ENCODE measurements around the gene RIOK3. TPM values are rescaled to one million over a fixed set of nuclear protein-coding genes. Genes with fewer than 3 reads are reported as not detected.

RIOK3 gene
- polyA plus RNA-seq, 2 of the 4 experiments (the other 2 are of a cell fraction), result 25.3 to 43.3 TPM

GRCh38 chr18:23498117-23498516, 45.0 kb downstream of the RIOK3 start:
- ChIA-PET POLR2A (interaction anchor here (1.6 kb wide), 1 partner anchor 641 kb away, joined by 5 read pairs; the partner anchor contains the start of gene CABYR), CTCF (interaction anchor here (0.6 to 2.9 kb wide), 19 partner anchors 10 to 420 kb away, joined by 3 to 15 read pairs (median 4); no protein-coding TSS in a partner anchor)
- ATAC-seq (no peak), DNase-seq (ENCODE audit: low read depth in 1 of 2, low spot score in 1 of 2) (no peak), FAIRE-seq (no peak)
- Histone ChIP-seq H3K27ac (no peak overlapping the region), H3K4me2 (no peak overlapping the region), H3K4me1 (peaks cover 3% of the 10 kb centered on the region; the same call in 1 of the 3 replicates), H3K9me3 (no peaks in the 10 kb centered on the region), H3K4me3 (no peak overlapping the region)
- WGBS (ENCODE audit: missing lambda C conversion rate), result 91% methylated on average over 2 of the region's 2 CpGs
- TF ChIP-seq FOSL2 (IDR thresholded peaks at IDR 0.05) (no peak), FOSL2 (CRISPR knock-in tag; IDR thresholded peaks at IDR 0.05) (no peak), POLR2AphosphoS2 (conservative IDR thresholded peaks at IDR 0.05; ENCODE audit: low read length) (no peak), MAX (IDR thresholded peaks at IDR 0.05) (no peak), TP53 (CRISPR knock-in tag; IDR thresholded peaks at IDR 0.05) (no peak), RCOR1 (IDR thresholded peaks at IDR 0.05; ENCODE audit: low read depth, low read length) (no peak)

DNA sequence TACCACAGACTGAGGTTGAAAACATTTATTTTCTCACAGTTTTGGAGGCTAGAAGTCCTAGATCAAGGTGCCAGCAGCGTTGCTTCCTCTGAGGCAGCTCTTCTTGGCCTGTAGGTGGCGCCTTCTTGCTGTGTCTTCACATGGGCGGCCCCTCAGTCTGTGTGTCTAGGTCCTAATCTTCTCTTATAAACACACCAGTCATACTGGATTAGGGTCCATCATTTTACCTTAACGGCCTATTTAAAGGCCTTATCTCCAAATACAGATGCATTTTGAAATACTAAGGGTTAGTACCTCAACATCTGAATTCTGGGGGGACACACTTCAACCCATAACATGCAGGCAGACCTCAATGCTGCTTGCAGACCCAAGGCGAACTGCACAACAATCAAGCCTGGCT, 45.8 kb downstream of the RIOK3 start:
- ChIA-PET POLR2A (interaction anchor here (1.6 kb wide), 1 partner anchor 640 kb away, joined by 5 read pairs; the partner anchor contains the start of gene CABYR), CTCF (interaction anchor here (0.6 to 2.9 kb wide), 21 partner anchors 10 to 420 kb away, joined by 3 to 15 read pairs (median 4); no protein-coding TSS in a partner anchor)
- no peak overlapping the region for H3K27ac ChIP-seq
- peak; percentile 55 to 73; a peak in 3 of 6 replicates for ATAC-seq
- peaks cover 3% of the 10 kb centered on the region; the same call in 1 of the 3 replicates for H3K4me1 ChIP-seq
- no peak for FAIRE-seq
- no peak overlapping the region for H3K4me3 ChIP-seq
- DNase-seq (ENCODE audit: low read depth in 1 of 2, low spot score in 1 of 2), result peak; percentile 31 to 73
- TF ChIP-seq, protein P1, sequence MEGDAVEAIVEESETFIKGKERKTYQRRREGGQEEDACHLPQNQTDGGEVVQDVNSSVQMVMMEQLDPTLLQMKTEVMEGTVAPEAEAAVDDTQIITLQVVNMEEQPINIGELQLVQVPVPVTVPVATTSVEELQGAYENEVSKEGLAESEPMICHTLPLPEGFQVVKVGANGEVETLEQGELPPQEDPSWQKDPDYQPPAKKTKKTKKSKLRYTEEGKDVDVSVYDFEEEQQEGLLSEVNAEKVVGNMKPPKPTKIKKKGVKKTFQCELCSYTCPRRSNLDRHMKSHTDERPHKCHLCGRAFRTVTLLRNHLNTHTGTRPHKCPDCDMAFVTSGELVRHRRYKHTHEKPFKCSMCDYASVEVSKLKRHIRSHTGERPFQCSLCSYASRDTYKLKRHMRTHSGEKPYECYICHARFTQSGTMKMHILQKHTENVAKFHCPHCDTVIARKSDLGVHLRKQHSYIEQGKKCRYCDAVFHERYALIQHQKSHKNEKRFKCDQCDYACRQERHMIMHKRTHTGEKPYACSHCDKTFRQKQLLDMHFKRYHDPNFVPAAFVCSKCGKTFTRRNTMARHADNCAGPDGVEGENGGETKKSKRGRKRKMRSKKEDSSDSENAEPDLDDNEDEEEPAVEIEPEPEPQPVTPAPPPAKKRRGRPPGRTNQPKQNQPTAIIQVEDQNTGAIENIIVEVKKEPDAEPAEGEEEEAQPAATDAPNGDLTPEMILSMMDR (IDR thresholded peaks at IDR 0.05), result peak; percentile 67
- peak; percentile 65 to 70 for TF ChIP-seq RAD21 (conservative IDR thresholded peaks at IDR 0.05 in 1 of 2, IDR thresholded peaks at IDR 0.05 in 1 of 2)
- TF ChIP-seq SMC3 (IDR thresholded peaks at IDR 0.05), result peak; percentile 51
- no peak for TF ChIP-seq FOSB (CRISPR knock-in tag; IDR thresholded peaks at IDR 0.05)
- WGBS (ENCODE audit: missing lambda C conversion rate), result 15% methylated on average over 5 of the region's 5 CpGs
- no peaks in the 10 kb centered on the region for H3K9me3 ChIP-seq
- H3K4me2 ChIP-seq, result no peak overlapping the region

- DNase-seq (ENCODE audit: low read depth in 1 of 2, low spot score in 1 of 2) (no peak), ATAC-seq (no peak), FAIRE-seq (no peak)
- Histone ChIP-seq H3K27ac (no peak overlapping the region), H3K4me3 (no peak overlapping the region), H3K4me2 (no peak overlapping the region), H3K4me1 (peaks cover 4% of the 10 kb centered on the region), H3K9me3 (no peaks in the 10 kb centered on the region)
- ChIA-PET CTCF (interaction anchor here (0.6 to 2.9 kb wide), 14 partner anchors 8 to 229 kb away, joined by 3 to 15 read pairs (median 4); no protein-coding TSS in a partner anchor), POLR2A (interaction anchor here (1.6 kb wide), 1 partner anchor 639 kb away, joined by 5 read pairs; the partner anchor contains the start of gene CABYR)
- TF ChIP-seq, protein P2, sequence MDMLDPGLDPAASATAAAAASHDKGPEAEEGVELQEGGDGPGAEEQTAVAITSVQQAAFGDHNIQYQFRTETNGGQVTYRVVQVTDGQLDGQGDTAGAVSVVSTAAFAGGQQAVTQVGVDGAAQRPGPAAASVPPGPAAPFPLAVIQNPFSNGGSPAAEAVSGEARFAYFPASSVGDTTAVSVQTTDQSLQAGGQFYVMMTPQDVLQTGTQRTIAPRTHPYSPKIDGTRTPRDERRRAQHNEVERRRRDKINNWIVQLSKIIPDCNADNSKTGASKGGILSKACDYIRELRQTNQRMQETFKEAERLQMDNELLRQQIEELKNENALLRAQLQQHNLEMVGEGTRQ (IDR thresholded peaks at IDR 0.05), result no peak
- TF ChIP-seq FOSL2 (IDR thresholded peaks at IDR 0.05) (no peak), FOSL2 (CRISPR knock-in tag; IDR thresholded peaks at IDR 0.05) (no peak), BHLHE40 (IDR thresholded peaks at IDR 0.05; ENCODE audit: low read depth, low read length) (no peak), JUNB (IDR thresholded peaks at IDR 0.05) (no peak), RNF2 (IDR thresholded peaks at IDR 0.05; ENCODE audit: borderline replicate concordance, low read depth) (no peak), TFCP2L1 (CRISPR knock-in tag; IDR thresholded peaks at IDR 0.05) (no peak)
- 65% methylated on average over 11 of the region's 11 CpGs for WGBS (ENCODE audit: missing lambda C conversion rate)
Measured at GRCh38 chr18:23499291-23499781, 46.2 kb downstream of the RIOK3 start.

- DNase-seq (ENCODE audit: low read depth in 1 of 2, low spot score in 1 of 2), result no peak
- peaks cover 10% of the 10 kb centered on the region for H3K4me1 ChIP-seq
- ATAC-seq, result no peak
- POLR2A ChIA-PET, result no interaction called here
- CTCF ChIA-PET, result interaction anchor here (0.6 to 3.6 kb wide), 5 partner anchors 14 to 573 kb away, joined by 3 to 12 read pairs (median 3); no protein-coding TSS in a partner anchor
- FAIRE-seq, result no peak
- H3K9me3 ChIP-seq, result no peaks in the 10 kb centered on the region
- no peak overlapping the region for H3K4me3 ChIP-seq
- no peak overlapping the region for H3K27ac ChIP-seq
- no peak for TF ChIP-seq CBX2 (IDR thresholded peaks at IDR 0.05; ENCODE audit: borderline replicate concordance, low read depth)
- no peak for TF ChIP-seq FOSB (CRISPR knock-in tag; IDR thresholded peaks at IDR 0.05)
- TF ChIP-seq SREBF2 (IDR thresholded peaks at IDR 0.05), result no peak
- TF ChIP-seq ESRRA (IDR thresholded peaks at IDR 0.05; ENCODE audit: borderline replicate concordance, low read length), result no peak
- no peak for TF ChIP-seq EHF (CRISPR knock-in tag; IDR thresholded peaks at IDR 0.05)
- TF ChIP-seq PHF8 (IDR thresholded peaks at IDR 0.05; ENCODE audit: borderline replicate concordance, low read depth), result no peak
- TF ChIP-seq TP53 (CRISPR knock-in tag; IDR thresholded peaks at IDR 0.05), result no peak
- TF ChIP-seq NR3C1 (IDR thresholded peaks at IDR 0.05), result no peak
- TF ChIP-seq FOSL2 (IDR thresholded peaks at IDR 0.05), result no peak
- TF ChIP-seq FOSL2 (CRISPR knock-in tag; IDR thresholded peaks at IDR 0.05), result no peak
- no peak for TF ChIP-seq KDM5A (IDR thresholded peaks at IDR 0.05)
- WGBS (ENCODE audit: missing lambda C conversion rate), result 90% methylated on average over 6 of the region's 6 CpGs
- H3K4me2 ChIP-seq, result no peak overlapping the region
Measured at GRCh38 chr18:23501626-23502025, 48.5 kb downstream of the RIOK3 start.

All from A549 (cell line).